SK-N-SH (cell line): ENCODE results near the gene TMEM202. TPM values are rescaled to one million over a fixed set of nuclear protein-coding genes. Genes with fewer than 3 reads are reported as not detected.
"Not testable (repeated sequence)": the region's sequence is repeated elsewhere in the genome, so short reads cannot be mapped to it uniquely, and the experiment has no call there.

ENCODE experiments used
- CTCF ChIA-PET: fragments of 300-600, 350-600 bp; formaldehyde crosslinking; extraction: SDS; loops from one replicate; lab custom pipeline; 2021; lab: Yijun Ruan, JAX
- POLR2A ChIA-PET: fragments of 350-600 bp; sonication (Branson Sonifier 250); formaldehyde crosslinking; extraction: SDS; loops from one replicate; lab custom pipeline; 2020; ENCODE audit warnings: antibody characterized with exemption, inconsistent platforms; lab: Yijun Ruan, JAX
- DNase-seq: peaks from one replicate; pipeline ENCODE4 v3.0.0; 2012
- H2AFZ ChIP-seq: fragments of 200-600 bp; sonication (generic); 2 replicates; pipeline ENCODE4 v1.8.1; 2016; ENCODE audit warnings: antibody characterized with exemption, mild to moderate bottlenecking, low read depth
- H3F3A ChIP-seq: fragments of 200-600 bp; sonication (generic); replicated peaks from 2 replicates; pipeline ENCODE3; 2016; ENCODE audit warnings: antibody characterized with exemption, mild to moderate bottlenecking; ENCODE audit not compliant: insufficient read depth
- H3K27ac ChIP-seq, 2 experiments: fragments of 200-500 bp in 1 of 2; fragments of 200-600 bp in 1 of 2; sonication (Bioruptor generic) in 1 of 2; sonication (generic), shearing (Covaris generic) in 1 of 2; 2 replicates each; pipeline versions ENCODE4 v1.5.1 to v1.6.1; 2014 to 2016; ENCODE audit warnings: low read depth in 2 of 2, inconsistent platforms in 1 of 2, low read length in 1 of 2, mild to moderate bottlenecking in 1 of 2, mixed read lengths in 1 of 2
- H3K27me3 ChIP-seq: fragments of 200-600 bp; sonication (generic), shearing (Covaris generic); 2 replicates; pipeline ENCODE4 v1.6.1; 2016; ENCODE audit warnings: mixed run types; ENCODE audit not compliant: insufficient read depth
- H3K36me3 ChIP-seq, 2 experiments: fragments of 200-500 bp in 1 of 2; fragments of 200-600 bp in 1 of 2; sonication (Bioruptor generic) in 1 of 2; sonication (generic) in 1 of 2; replicated peaks in 1 of 2; 2 replicates each; pipeline versions ENCODE3 to v1.5.1; 2014 to 2016; ENCODE audit warnings: low read length in 1 of 2, mild to moderate bottlenecking in 1 of 2; ENCODE audit not compliant: insufficient read depth in 2 of 2, control insufficient read depth in 1 of 2
- H3K4me1 ChIP-seq, 2 experiments: fragments of 200-500 bp in 1 of 2; fragments of 200-600 bp in 1 of 2; sonication (Bioruptor generic) in 1 of 2; sonication (generic), shearing (Covaris generic) in 1 of 2; 2 replicates each; pipeline versions ENCODE4 v1.5.1 to v1.6.1; 2014 to 2016; ENCODE audit warnings: low read depth in 1 of 2, low read length in 1 of 2, mixed run types in 1 of 2; ENCODE audit not compliant: insufficient read depth in 2 of 2, control insufficient read depth in 1 of 2
- H3K4me2 ChIP-seq: fragments of 200-600 bp; sonication (generic), shearing (Covaris generic); 2 replicates; pipeline ENCODE4 v1.6.1; 2017; ENCODE audit warnings: mixed run types
- H3K4me3 ChIP-seq, 2 experiments: fragments of 200-500 bp in 1 of 2; fragments of 200-600 bp in 1 of 2; sonication (Bioruptor generic) in 1 of 2; sonication (generic), shearing (Covaris generic) in 1 of 2; 2 replicates each; pipeline versions ENCODE4 v1.5.1 to v1.8.1; 2014 to 2016; ENCODE audit warnings: low read depth in 2 of 2, inconsistent platforms in 1 of 2, low read length in 1 of 2, mild to moderate bottlenecking in 1 of 2, mixed read lengths in 1 of 2, moderate library complexity in 1 of 2
- H3K79me2 ChIP-seq: fragments of 200-600 bp; sonication (generic); 2 replicates; pipeline ENCODE4 v1.8.1; 2017; ENCODE audit warnings: mild to moderate bottlenecking; ENCODE audit not compliant: insufficient read depth
- H3K9ac ChIP-seq: fragments of 200-600 bp; sonication (generic); 2 replicates; pipeline ENCODE4 v1.6.1; 2017; ENCODE audit warnings: mixed run types
- H3K9me2 ChIP-seq: fragments of 200-600 bp; sonication (generic); 2 replicates; pipeline ENCODE4 v1.6.1; 2017; ENCODE audit warnings: mixed run types
- H3K9me3 ChIP-seq: fragments of 200-600 bp; sonication (generic); 2 replicates; pipeline ENCODE4 v1.6.1; 2017; ENCODE audit warnings: mixed run types, mild to moderate bottlenecking, moderate library complexity
- H4K20me1 ChIP-seq: fragments of 200-600 bp; sonication (generic); 2 replicates; pipeline ENCODE4 v1.6.1; 2017; ENCODE audit warnings: mild to moderate bottlenecking, mixed run types; ENCODE audit not compliant: insufficient read depth
- FOXJ3 ChIP-seq: sonication (generic); formaldehyde crosslinking; IDR thresholded peaks from 2 replicates; pipeline ENCODE4 v1.5.1; 2020; ENCODE audit warnings: mild to moderate bottlenecking, missing genetic modification reagents
- GATA2 ChIP-seq: sonication (generic); formaldehyde crosslinking; IDR thresholded peaks from 2 replicates; pipeline ENCODE4 v1.5.0; 2020; ENCODE audit warnings: mild to moderate bottlenecking, missing genetic modification reagents
- NFIC ChIP-seq: IDR thresholded peaks from 2 replicates; pipeline ENCODE4 v1.4.0; 2012; ENCODE audit warnings: borderline replicate concordance
- NRF1 ChIP-seq: IDR thresholded peaks from 2 replicates; pipeline ENCODE4 v1.6.1; 2012; ENCODE audit warnings: low read depth, mild to moderate bottlenecking, low read length
- RCOR1 ChIP-seq: fragments of 150-350 bp; IDR thresholded peaks from 2 replicates; pipeline ENCODE4 v1.6.1; 2017; ENCODE audit warnings: antibody characterized with exemption, low read length
- RFX5 ChIP-seq: IDR thresholded peaks from 2 replicates; pipeline ENCODE4 v1.6.1; 2012; ENCODE audit warnings: mild to moderate bottlenecking, improper control_type of control experiment, low read length
- SMC3 ChIP-seq: IDR thresholded peaks from 2 replicates; pipeline ENCODE4 v1.6.1; 2012; ENCODE audit warnings: low read depth, low read length, improper control_type of control experiment
- TAF1 ChIP-seq: IDR thresholded peaks from 2 replicates; pipeline ENCODE4 v1.6.1; 2012; ENCODE audit warnings: low read depth, mild to moderate bottlenecking, low read length, moderate library complexity, borderline replicate concordance
- TCF12 ChIP-seq: IDR thresholded peaks from 2 replicates; pipeline ENCODE4 v1.4.0; 2012
- TEAD4 ChIP-seq: IDR thresholded peaks from 2 replicates; pipeline ENCODE4 v1.4.0; 2012; ENCODE audit warnings: mild to moderate bottlenecking, borderline replicate concordance; ENCODE audit not compliant: insufficient read depth
- YY1 ChIP-seq: IDR thresholded peaks from 2 replicates; pipeline ENCODE4 v1.4.0; 2012; ENCODE audit warnings: low read depth, mild to moderate bottlenecking
- WGBS: methylation state at CpG from one replicate; pipeline ENCODE4 v1.1.6; 2017; ENCODE audit warnings: low lambda C conversion rate; 5-methylcytosine and 5-hydroxymethylcytosine counted together
- polyA plus RNA-seq, 3 experiments: library from polyadenylated mRNA; depleted of rRNA; stranded (reverse); fragments of >200 nt; gene quantifications; 2 replicates each; pipeline ENCODE4 v1.2.3, GENCODE V29; 2012
- TF ChIP-seq, protein P1 (sequence below): IDR thresholded peaks from 2 replicates; pipeline ENCODE4; 2012
- TF ChIP-seq, protein P2 (sequence below): IDR thresholded peaks from 2 replicates; pipeline ENCODE4 v1.6.1; 2012; ENCODE audit warnings: mild to moderate bottlenecking, low read depth, low read length, moderate library complexity

The TMEM202 gene
- polyA plus RNA-seq, 1 of the 3 experiments (the other 2 are of a cell fraction): not detected

DNA sequence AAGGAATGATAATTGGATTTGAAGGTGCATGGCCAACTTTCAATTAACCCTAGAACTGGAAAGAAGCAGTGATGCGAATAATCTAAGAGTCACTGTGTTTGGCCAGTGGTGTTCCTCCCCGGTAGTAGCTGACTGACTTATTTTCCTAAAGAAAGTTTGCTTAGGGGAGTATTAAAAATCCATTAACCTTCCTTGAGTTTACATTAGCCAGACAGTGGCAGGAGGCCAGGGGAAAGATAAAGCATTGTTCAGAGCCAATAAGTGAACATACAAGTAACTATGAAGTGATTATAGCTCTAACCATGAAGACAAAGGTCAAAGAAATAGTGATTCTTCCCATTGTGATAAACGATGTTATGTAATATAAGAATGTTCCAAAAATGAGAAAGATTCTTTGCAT, 8.9 kb upstream of the TMEM202 start (continued):
- TF ChIP-seq TEAD4 (no peak), RFX5 (no peak), NFIC (no peak), SMC3 (no peak), NRF1 (no peak), YY1 (no peak), TCF12 (no peak), GATA2 (CRISPR knock-in tag) (no peak), RCOR1 (no peak), TAF1 (no peak)
- TF ChIP-seq, protein P1, sequence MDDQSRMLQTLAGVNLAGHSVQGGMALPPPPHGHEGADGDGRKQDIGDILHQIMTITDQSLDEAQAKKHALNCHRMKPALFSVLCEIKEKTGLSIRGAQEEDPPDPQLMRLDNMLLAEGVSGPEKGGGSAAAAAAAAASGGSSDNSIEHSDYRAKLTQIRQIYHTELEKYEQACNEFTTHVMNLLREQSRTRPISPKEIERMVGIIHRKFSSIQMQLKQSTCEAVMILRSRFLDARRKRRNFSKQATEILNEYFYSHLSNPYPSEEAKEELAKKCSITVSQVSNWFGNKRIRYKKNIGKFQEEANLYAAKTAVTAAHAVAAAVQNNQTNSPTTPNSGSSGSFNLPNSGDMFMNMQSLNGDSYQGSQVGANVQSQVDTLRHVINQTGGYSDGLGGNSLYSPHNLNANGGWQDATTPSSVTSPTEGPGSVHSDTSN: no peak

DNA sequence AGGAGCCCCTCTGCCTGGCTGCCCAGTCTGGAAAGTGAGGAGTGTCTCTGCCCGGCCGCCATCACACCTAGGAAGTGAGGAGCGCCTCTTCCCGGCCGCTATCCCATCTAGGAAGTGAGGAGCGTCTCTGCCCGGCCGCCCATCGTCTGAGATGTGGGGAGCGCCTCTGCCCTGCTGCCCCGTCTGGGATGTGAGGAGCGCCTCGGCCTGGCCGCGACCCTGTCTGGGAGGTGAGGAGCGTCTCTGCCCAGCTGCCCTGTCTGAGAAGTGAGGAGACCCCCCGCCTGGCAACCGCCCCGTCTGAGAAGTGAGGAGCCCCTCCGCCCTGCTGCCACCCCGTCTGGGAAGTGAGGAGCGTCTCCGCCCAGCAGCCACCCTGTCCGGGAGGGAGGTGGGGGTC, 1.8 kb upstream of the TMEM202 start:
- H3K4me2 ChIP-seq, POLR2A ChIA-PET, H4K20me1 ChIP-seq, CTCF ChIA-PET, H3K9me3 ChIP-seq, H3K9me2 ChIP-seq, H3K4me1 ChIP-seq, H3K79me2 ChIP-seq, H3K9ac ChIP-seq, H3K27ac ChIP-seq, H3F3A ChIP-seq, H3K36me3 ChIP-seq, H3K4me3 ChIP-seq, DNase-seq, H2AFZ ChIP-seq: not testable (repeated sequence)
- peaks cover 14% of the 10 kb centered on the region; the same call in 1 of the 2 replicates for H3K27me3 ChIP-seq
- WGBS: 76% methylated on average over 9 of the region's 24 CpGs

DNA sequence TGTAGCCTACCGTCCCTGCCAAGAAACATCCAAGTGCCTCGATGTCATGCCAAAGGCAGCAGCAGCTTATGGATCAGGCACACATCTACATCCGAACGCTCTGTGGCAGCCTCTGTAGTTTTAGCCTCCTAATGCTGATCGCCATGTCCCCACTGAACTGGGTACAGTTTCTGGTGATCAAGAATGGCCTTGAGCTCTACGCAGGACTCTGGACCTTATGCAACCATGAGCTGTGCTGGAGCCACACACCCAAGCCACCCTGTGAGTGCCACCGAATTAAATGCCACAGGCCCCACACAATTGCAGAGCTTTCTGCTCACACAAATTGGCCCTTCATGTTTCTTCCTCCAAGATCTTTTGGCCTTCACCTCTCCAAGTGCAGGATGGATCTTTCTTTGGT, 543 bp downstream of the TMEM202 start:
- CTCF ChIA-PET: no interaction called here
- Histone ChIP-seq H3K36me3 (no peaks in the 10 kb centered on the region), H3K27me3 (peaks cover 30% of the 10 kb centered on the region; the same call in 1 of the 2 replicates), H3K4me2 (no peak overlapping the region), H3K27ac (no peak overlapping the region), H3F3A (no peaks in the 10 kb centered on the region), H3K9me2 (no peaks in the 10 kb centered on the region), H3K79me2 (no peaks in the 10 kb centered on the region), H3K9ac (no peak overlapping the region), H3K4me3 (no peak overlapping the region), H4K20me1 (no peaks in the 10 kb centered on the region), H3K4me1 (no peaks in the 10 kb centered on the region), H2AFZ (no peak overlapping the region), H3K9me3 (no peaks in the 10 kb centered on the region)
- DNase-seq: no peak
- TF ChIP-seq NRF1: no peak
- TF ChIP-seq FOXJ3 (CRISPR knock-in tag): no peak
- TF ChIP-seq, protein P2, sequence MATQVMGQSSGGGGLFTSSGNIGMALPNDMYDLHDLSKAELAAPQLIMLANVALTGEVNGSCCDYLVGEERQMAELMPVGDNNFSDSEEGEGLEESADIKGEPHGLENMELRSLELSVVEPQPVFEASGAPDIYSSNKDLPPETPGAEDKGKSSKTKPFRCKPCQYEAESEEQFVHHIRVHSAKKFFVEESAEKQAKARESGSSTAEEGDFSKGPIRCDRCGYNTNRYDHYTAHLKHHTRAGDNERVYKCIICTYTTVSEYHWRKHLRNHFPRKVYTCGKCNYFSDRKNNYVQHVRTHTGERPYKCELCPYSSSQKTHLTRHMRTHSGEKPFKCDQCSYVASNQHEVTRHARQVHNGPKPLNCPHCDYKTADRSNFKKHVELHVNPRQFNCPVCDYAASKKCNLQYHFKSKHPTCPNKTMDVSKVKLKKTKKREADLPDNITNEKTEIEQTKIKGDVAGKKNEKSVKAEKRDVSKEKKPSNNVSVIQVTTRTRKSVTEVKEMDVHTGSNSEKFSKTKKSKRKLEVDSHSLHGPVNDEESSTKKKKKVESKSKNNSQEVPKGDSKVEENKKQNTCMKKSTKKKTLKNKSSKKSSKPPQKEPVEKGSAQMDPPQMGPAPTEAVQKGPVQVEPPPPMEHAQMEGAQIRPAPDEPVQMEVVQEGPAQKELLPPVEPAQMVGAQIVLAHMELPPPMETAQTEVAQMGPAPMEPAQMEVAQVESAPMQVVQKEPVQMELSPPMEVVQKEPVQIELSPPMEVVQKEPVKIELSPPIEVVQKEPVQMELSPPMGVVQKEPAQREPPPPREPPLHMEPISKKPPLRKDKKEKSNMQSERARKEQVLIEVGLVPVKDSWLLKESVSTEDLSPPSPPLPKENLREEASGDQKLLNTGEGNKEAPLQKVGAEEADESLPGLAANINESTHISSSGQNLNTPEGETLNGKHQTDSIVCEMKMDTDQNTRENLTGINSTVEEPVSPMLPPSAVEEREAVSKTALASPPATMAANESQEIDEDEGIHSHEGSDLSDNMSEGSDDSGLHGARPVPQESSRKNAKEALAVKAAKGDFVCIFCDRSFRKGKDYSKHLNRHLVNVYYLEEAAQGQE: no peak
- POLR2A ChIA-PET: no interaction called here
- WGBS: 27% methylated on average over 5 of the region's 7 CpGs
